HUES6 (cell line): ENCODE data around the gene TP53.
"Not testable (repeated sequence)": the region's sequence is repeated elsewhere in the genome, so short reads cannot be mapped to it uniquely, and the experiment has no call there.

Experiments
- H3K27ac ChIP-seq: 2 replicates; pipeline ENCODE4 v1.7.0; 2013; ENCODE audit warnings: low read depth, mild to moderate bottlenecking, low read length, inconsistent platforms
- H3K27me3 ChIP-seq: 2 replicates; pipeline ENCODE4 v1.6.1; 2013; ENCODE audit warnings: low read length; ENCODE audit not compliant: control insufficient read depth, insufficient read depth
- H3K36me3 ChIP-seq: 2 replicates; pipeline ENCODE4 v1.6.1; 2013; ENCODE audit warnings: low read length; ENCODE audit not compliant: control insufficient read depth, insufficient read depth
- H3K4me1 ChIP-seq: 2 replicates; pipeline ENCODE4 v1.6.1; 2013; ENCODE audit warnings: low read length; ENCODE audit not compliant: control insufficient read depth, insufficient read depth
- H3K4me3 ChIP-seq: 2 replicates; pipeline ENCODE4 v1.5.1; 2013; ENCODE audit warnings: low read depth, low read length
- H3K9ac ChIP-seq: one replicate; pipeline ENCODE4 v1.6.1; 2013; ENCODE audit warnings: mild to moderate bottlenecking, low read length
- H3K9me3 ChIP-seq: 2 replicates; pipeline ENCODE4 v1.6.1; 2013; ENCODE audit warnings: low read depth, low read length; ENCODE audit not compliant: control insufficient read depth, insufficient read depth

The TP53 gene

DNA sequence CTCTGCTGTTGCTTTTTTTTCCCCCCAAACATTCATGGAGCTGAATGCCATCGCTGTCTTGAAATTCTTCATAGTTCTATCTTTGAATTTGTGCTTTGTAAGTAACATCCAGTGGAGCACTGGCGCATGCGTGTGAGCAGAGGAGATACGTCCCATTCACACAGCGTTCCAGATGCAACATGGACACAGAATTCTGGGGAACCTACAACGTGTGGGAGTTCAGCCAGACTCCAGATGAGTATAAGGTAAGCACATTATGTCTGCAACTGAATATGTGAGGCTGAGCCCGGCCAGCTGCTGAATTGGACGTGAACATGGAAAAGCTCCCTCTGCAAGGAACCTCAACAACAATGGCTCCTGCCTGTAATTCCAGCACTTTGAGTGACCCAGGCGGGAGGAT is 40.8 kb downstream of the TP53 start:
- no peak overlapping the region for H3K4me3 ChIP-seq
- H3K9me3 ChIP-seq: no peaks in the 10 kb centered on the region
- H3K9ac ChIP-seq: no peak overlapping the region
- H3K27ac ChIP-seq: no peak overlapping the region
- H3K36me3 ChIP-seq: no peaks in the 10 kb centered on the region
- peaks cover 14% of the 10 kb centered on the region for H3K27me3 ChIP-seq
- peaks cover 6% of the 10 kb centered on the region; the same call in 1 of the 2 replicates for H3K4me1 ChIP-seq

GRCh38 chr17:7644775-7645174 is 42.5 kb downstream of the TP53 start:
- H3K36me3 ChIP-seq: no peaks in the 10 kb centered on the region
- H3K27me3 ChIP-seq: peaks cover 2% of the 10 kb centered on the region
- H3K9ac ChIP-seq: no peak overlapping the region
- no peak overlapping the region for H3K27ac ChIP-seq
- H3K9me3 ChIP-seq: no peaks in the 10 kb centered on the region
- H3K4me1 ChIP-seq: peaks cover under 1% of the 10 kb centered on the region; the same call in 1 of the 2 replicates
- H3K4me3 ChIP-seq: no peak overlapping the region

- H3K27ac ChIP-seq, H3K4me1 ChIP-seq, H3K36me3 ChIP-seq, H3K27me3 ChIP-seq, H3K9ac ChIP-seq, H3K4me3 ChIP-seq, H3K9me3 ChIP-seq: not testable (repeated sequence)
Measured at GRCh38 chr17:7641635-7642034, 45.7 kb downstream of the TP53 start.

- no peak overlapping the region for H3K27ac ChIP-seq
Measured at GRCh38 chr17:7640783-7641182, 46.5 kb downstream of the TP53 start.

DNA sequence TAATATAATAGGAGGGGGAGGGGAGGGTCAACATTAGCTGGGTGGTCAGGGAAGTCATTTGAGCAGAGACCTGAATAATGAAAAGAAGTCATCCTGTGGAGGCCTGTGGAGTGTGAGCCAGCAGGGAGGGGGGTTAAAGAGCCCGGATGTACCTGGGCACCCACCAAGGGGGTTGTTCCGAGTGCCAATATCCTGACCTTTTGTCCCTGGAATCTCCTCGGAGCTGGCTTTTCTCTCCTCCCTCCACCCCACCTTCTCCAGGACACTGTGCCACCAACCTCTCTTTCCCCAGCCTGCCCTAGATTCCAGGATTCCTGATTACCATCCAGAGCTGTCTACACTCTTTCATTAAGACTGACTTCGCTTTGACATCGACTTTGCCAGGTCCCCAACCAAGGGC is 51.1 kb downstream of the TP53 start:
- Histone ChIP-seq H3K27me3 (no peaks in the 10 kb centered on the region), H3K4me3 (no peak overlapping the region), H3K4me1 (peaks cover 21% of the 10 kb centered on the region), H3K27ac (no peak overlapping the region), H3K9me3 (no peaks in the 10 kb centered on the region), H3K9ac (no peak overlapping the region), H3K36me3 (no peaks in the 10 kb centered on the region)

More at GRCh38 chr17:7640783-7641182, 46.5 kb downstream of the TP53 start:
- no peak overlapping the region for H3K4me3 ChIP-seq
- peaks cover 8% of the 10 kb centered on the region for H3K4me1 ChIP-seq
- H3K36me3 ChIP-seq: no peaks in the 10 kb centered on the region
- H3K9ac ChIP-seq: no peak overlapping the region
- H3K27me3 ChIP-seq: no peaks in the 10 kb centered on the region
- H3K9me3 ChIP-seq: no peaks in the 10 kb centered on the region

- Histone ChIP-seq H3K36me3 (no peaks in the 10 kb centered on the region), H3K9ac (no peak overlapping the region), H3K27ac (no peak overlapping the region), H3K9me3 (no peaks in the 10 kb centered on the region), H3K4me3 (no peak overlapping the region), H3K27me3 (no peaks in the 10 kb centered on the region), H3K4me1 (peaks cover 21% of the 10 kb centered on the region)
Measured at GRCh38 chr17:7634384-7634783, 52.9 kb downstream of the TP53 start.

GRCh38 chr17:7633093-7633492 is 54.2 kb downstream of the TP53 start:
- Histone ChIP-seq H3K36me3 (no peaks in the 10 kb centered on the region), H3K9ac (no peak overlapping the region), H3K4me3 (no peak overlapping the region), H3K9me3 (no peaks in the 10 kb centered on the region), H3K27ac (no peak overlapping the region), H3K4me1 (peaks cover 21% of the 10 kb centered on the region), H3K27me3 (no peaks in the 10 kb centered on the region)

DNA sequence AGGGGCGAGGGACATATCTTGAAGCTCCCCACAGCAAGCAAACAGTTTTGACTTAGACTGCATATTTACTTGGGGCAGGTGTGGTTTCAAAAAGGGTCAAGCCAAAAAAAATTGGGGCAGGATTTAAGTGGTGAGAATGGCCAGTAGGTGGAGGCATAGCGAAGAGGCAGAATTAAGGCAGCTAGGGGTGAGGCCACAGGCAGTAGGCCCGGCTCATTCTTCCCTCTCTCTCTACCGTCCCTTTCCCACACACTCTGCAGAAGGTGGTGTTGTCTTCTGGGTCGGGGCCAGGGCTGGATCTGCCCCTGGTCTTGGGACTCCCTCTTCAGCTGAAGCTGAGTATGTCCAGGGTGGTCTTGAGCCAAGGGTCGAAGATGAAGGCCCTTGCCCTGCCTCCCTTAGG is 54.8 kb downstream of the TP53 start:
- Histone ChIP-seq H3K4me1 (peaks cover 21% of the 10 kb centered on the region), H3K4me3 (no peak overlapping the region), H3K9ac (no peak overlapping the region), H3K27me3 (no peaks in the 10 kb centered on the region), H3K36me3 (no peaks in the 10 kb centered on the region), H3K27ac (no peak overlapping the region), H3K9me3 (no peaks in the 10 kb centered on the region)

GRCh38 chr17:7631398-7632380 is 55.6 kb downstream of the TP53 start:
- H3K27ac ChIP-seq: no peak overlapping the region
- no peak overlapping the region for H3K4me3 ChIP-seq
- no peaks in the 10 kb centered on the region for H3K36me3 ChIP-seq
- H3K27me3 ChIP-seq: no peaks in the 10 kb centered on the region
- H3K4me1 ChIP-seq: peaks cover 21% of the 10 kb centered on the region
- no peaks in the 10 kb centered on the region for H3K9me3 ChIP-seq
- H3K9ac ChIP-seq: no peak overlapping the region

GRCh38 chr17:7629939-7630571 is 57.2 kb downstream of the TP53 start, which contains the start of gene SHBG:
TSS of gene SHBG (plus strand) at chr17:7630135. CDS start at chr17:7630173, 38 bp downstream.
- H3K9me3 ChIP-seq: no peaks in the 10 kb centered on the region
- H3K9ac ChIP-seq: no peak within 1 kb of the TSS
- no peak within 1 kb of the TSS for H3K27ac ChIP-seq
- no peak within 1 kb of the TSS for H3K4me3 ChIP-seq
- H3K4me1 ChIP-seq: peaks cover 9% of the 10 kb centered on the region; the same call in 1 of the 2 replicates
- H3K27me3 ChIP-seq: no peaks in the 10 kb centered on the region
- H3K36me3 ChIP-seq: peaks cover 6% of the 10 kb centered on the region
